Mammary epithelial cell (primary cell): ENCODE measurements around the gene FXYD2.

Experiments used
- EZH2 ChIP-seq: IDR thresholded peaks from 2 replicates; pipeline ENCODE4 v1.6.1; 2012; ENCODE audit warnings: low read length, inconsistent platforms, borderline replicate concordance
- TF ChIP-seq, protein P1 (sequence below), 2 donors: IDR thresholded peaks in 1 of 2; conservative IDR thresholded peaks in 1 of 2; 2 replicates each; pipeline ENCODE4 v1.5.1; 2011 to 2012; ENCODE audit warnings: inconsistent platforms in 2 of 2, low read length in 2 of 2, mild to moderate bottlenecking in 2 of 2, control low read depth in 1 of 2, low read depth in 1 of 2; ENCODE audit not compliant: insufficient read depth in 1 of 2; ENCODE audit errors: extremely low read depth in 1 of 2

DNA sequence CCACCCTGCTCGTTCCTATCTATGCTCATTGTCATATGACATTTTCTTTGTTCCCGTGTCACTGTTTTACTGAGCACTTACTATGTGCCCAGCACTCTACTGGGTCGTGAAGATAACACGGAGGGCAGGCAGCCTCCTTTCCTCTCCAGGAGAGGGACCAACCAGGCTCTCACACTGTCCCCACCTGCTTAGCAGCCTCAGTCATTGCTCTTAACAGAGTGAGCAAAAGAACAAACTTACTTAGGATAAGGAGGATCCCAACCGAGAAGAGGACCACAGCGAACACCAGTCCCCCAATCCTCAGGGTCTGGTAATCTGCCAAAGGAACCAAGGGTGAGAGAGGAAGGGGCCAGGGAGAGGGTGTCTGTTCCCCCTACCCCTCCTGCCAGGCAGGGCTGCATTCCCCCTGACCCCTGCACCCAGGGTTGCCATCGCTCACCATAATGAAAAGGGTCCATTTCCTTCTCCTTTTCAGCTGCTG is 17.0 kb upstream of the FXYD2 start:
- TF ChIP-seq, protein P1, sequence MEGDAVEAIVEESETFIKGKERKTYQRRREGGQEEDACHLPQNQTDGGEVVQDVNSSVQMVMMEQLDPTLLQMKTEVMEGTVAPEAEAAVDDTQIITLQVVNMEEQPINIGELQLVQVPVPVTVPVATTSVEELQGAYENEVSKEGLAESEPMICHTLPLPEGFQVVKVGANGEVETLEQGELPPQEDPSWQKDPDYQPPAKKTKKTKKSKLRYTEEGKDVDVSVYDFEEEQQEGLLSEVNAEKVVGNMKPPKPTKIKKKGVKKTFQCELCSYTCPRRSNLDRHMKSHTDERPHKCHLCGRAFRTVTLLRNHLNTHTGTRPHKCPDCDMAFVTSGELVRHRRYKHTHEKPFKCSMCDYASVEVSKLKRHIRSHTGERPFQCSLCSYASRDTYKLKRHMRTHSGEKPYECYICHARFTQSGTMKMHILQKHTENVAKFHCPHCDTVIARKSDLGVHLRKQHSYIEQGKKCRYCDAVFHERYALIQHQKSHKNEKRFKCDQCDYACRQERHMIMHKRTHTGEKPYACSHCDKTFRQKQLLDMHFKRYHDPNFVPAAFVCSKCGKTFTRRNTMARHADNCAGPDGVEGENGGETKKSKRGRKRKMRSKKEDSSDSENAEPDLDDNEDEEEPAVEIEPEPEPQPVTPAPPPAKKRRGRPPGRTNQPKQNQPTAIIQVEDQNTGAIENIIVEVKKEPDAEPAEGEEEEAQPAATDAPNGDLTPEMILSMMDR (conservative IDR thresholded peaks at IDR 0.05 in 1 of 2, IDR thresholded peaks at IDR 0.05 in 1 of 2; ENCODE audit: extremely low read depth in 1 of 2, insufficient read depth in 1 of 2, low read depth in 1 of 2, low read length in 2 of 2): no peak
- no peak for TF ChIP-seq EZH2
